GM18907 (cell line): ENCODE results near the gene RFESD.
"Not testable (repeated sequence)": the region's sequence is repeated elsewhere in the genome, so short reads cannot be mapped to it uniquely, and the experiment has no call there.

Experiments
- ATAC-seq: cut with Tn5 transposase; IDR thresholded peaks from one replicate; pipeline ENCODE4 v1.9.1; 2021; ENCODE audit warnings: mild to moderate bottlenecking, moderate library complexity; ENCODE audit not compliant: unreplicated experiment

RFESD gene

DNA sequence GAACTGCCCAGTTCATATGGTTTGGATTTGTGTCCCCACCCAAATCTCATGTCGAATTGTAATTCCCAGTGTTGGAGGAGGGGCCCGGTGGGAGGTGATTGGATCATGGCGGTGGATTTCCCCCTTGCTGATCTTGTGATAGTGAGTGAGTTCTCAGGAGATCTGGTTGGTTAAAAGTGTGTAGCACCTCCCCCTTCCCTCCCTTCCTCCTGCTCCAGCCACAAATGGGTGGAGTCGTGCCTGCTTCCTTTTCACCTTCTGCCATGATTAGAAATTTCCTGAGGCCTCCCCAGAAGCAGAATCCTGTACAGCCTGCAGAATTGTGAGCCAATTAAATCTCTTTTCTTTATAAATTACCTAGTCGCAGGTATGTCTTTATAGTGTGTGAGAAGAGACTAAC, 59.6 kb downstream of the RFESD start:
- not testable (repeated sequence) for ATAC-seq

DNA sequence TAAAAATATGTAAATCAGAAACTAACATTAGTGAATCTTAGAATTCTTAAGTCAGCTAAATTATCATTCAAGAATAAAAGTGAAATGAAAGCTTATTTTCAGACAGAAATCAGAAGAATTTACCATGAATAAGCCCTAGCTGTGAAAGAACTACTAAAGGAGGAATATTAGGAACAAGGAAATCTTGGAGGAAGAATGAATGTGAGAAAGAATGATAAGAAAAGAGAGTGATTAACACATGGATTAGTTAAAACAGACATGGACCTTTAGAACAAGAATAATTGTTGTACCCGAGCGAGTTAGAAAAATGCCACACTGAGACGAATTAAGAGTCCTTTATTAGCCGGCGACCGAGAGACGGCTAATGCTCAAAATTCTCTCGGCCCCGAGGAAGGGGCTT, 60.5 kb downstream of the RFESD start:
- no peak for ATAC-seq
